HL-60/S4 (cell line): ENCODE measurements around the gene ATAT1.
"Not testable (repeated sequence)": the region's sequence is repeated elsewhere in the genome, so short reads cannot be mapped to it uniquely, and the experiment has no call there.

ENCODE experiments used
- in situ Hi-C: fragments of 300-500 bp; cut with MboI; formaldehyde crosslinking; loops from 2 replicates; pipeline ENCODE4 v1.14.3; 2022; ENCODE audit warnings: low sequenced_read_pairs

The ATAT1 gene

DNA sequence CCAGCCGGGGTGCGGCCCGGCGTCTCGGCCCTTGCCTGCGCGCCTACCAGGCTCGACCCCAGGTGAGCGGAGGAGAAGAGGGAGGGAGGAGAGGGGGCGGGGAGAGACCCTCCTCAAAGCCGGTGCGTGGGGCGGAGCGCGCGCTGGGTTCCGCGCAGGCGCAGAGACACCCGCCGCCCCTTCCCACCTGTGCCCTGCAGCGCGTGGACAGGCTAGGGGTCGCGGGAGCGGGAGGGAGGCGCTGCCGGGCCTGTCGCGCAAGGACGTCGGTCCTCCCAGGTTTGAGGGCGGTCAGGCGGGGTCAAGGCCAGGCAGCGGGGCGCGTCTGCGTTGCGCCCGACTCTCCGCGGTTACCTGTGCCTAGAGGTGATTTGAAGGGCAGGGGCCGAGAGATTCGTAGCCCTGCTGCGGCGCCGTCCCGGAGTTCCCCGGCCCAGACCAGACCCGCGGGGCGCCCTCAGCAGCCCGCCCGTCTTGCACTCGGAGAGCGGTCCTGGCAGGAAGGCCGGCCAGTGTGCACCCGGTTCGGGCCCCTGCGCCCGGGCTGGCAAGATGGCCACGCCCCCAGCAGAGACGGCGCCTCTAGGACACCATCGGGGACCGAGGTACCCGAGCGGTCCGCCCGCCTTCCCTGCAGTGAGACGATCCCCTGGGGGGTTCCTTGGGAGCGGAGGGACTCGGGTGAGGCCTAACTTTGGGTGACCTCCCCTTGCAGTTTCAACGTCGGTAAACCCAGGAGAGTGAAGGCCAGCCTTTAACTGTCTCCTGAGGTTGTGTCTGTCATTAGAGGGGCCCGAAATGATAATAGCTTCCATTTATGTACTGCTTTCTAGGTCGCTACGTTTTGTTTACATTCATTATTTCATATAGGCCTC lies 20.8 kb downstream of the ATAT1 start:
- in situ Hi-C loops = no loop called here

DNA sequence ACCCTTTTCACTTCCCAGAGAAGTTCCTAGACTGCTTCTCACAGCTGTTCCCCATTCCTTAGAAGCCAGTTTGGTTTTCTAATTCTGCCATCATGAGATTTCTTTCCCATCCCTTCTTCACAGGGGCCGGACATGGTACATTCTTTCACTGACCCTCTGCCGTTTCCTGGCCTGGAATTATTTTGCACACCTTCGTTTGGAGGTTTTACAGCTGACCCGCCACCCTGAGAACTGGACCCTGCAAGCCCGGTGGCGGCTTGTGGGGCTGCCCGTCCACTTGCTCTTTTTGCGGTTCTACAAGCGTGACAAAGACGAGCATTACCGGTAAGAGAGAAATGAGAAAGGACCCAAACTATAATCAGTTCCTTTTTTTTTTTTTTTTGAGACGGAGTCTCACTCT lies 24.5 kb downstream of the ATAT1 start:
- in situ Hi-C loops = no loop called here

DNA sequence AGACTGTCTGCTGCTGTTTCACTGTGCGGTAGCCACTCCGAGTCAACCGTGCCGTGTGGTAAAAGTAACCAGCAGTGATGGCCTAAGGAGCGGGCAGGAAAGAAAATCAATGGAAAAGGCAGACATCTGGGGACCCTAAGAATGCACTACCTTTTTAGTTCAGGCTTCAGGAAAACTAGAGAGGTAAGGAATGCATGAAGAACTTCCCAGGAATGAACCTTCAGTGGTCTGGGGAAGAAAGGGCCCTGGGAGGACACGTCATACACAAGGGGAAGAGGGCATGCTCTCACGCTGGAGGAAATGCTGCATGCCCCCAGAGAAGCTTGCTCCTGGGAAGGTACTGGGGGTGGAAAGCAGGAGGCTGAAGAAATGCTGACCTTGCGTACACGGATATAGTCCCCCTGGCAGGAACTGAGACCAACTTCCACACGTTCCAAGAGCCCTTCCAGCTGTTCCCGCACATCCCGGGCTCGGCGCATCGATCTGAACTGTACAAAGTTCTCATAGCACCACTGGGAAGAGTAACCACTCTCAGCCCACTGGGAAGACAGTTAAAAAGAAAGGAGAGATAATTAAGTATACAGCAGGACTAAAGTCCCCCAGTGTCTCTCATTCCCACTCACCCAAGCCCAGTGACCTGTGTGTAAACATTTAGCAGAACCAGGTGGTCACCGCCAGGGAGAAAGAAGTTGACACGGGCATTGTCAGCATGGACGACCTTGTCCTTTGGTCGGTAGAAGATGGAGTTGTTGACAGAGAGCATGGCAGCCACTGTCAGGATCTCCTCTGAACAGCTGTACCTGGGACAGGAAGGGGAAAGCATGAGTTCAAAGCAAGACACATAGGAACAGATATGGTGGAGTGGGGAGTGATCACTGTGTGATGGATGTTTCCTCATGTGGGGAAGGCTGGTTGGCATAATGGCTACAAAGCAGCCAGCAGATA lies 28.4 kb downstream of the ATAT1 start:
- in situ Hi-C loops = no loop called here

DNA sequence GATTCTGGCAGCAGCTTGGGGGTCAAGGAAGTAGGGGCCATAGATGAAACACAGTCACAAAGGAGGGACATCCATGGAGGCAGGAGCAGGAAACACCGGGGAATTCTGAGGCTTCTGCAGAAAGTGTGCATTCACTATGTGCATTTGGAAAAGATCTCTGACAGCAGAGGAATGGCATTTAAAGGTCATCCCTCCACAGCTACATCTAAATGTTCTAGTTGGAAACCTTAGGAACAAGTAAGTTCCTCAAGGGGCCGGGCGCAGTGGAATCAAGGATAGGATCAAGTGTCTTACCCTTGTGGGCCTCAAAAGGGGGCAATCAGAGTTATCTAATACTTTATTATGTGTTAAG lies 29.0 kb downstream of the ATAT1 start:
- in situ Hi-C loops = no loop called here

DNA sequence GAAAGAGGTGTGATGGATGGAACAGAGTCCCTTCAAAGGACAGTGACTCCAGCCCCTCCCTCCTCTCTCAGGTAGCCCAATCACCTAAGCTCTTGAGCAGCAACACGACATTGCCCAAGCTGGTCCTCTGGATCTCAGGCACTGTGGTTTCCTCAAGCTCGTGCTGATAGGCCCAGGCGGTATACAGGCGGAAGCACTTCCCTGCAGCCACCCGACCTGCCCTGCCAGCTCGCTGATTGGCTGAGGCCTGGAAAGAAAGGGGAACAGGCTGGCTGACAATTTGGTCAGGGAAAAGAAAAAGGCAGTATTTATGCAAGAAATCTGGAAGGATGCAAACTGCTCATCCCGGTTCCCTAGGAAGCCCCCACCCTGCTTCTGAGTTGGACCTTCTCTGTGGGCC lies 29.8 kb downstream of the ATAT1 start:
- in situ Hi-C loops = no loop called here

DNA sequence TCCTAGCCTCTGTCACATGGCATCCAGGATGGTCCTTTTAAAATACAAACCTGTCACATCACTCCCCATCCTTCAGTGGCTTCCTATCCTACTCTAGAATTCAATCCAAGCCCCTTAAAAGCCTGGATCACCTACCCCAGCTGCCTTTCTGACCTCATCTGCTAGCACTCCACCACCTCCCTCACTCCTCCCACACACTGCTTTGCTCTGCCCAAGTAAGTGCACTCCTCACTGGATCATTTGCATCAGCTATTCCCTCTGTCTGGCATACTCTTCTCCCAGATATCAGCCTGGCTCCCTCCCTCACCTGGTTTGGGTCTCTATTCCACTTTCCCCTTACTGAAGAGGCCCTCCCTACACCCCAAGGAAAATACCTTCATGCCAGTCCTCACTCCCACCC lies 30.8 kb downstream of the ATAT1 start:
- in situ Hi-C loops = no loop called here

DNA sequence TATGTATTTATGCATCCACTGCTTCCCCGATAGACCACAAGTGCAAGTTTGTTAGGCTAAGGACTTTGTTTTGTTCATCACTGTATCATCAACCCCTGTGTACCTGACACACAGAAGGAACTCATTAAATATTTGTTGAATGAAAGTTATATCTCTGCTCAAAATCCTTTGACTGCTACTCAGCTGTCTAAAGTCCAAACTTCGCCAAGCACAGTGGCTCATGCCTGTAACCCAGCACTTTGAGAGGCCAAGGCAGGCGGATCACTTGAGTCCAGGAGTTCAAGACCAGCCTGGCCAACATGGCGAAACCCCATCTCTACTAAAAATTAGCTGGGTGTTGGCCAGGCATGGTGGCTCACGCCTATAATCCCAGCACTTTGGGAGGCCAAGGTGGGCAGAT lies 31.2 kb downstream of the ATAT1 start:
- in situ Hi-C loops = not testable (repeated sequence)

DNA sequence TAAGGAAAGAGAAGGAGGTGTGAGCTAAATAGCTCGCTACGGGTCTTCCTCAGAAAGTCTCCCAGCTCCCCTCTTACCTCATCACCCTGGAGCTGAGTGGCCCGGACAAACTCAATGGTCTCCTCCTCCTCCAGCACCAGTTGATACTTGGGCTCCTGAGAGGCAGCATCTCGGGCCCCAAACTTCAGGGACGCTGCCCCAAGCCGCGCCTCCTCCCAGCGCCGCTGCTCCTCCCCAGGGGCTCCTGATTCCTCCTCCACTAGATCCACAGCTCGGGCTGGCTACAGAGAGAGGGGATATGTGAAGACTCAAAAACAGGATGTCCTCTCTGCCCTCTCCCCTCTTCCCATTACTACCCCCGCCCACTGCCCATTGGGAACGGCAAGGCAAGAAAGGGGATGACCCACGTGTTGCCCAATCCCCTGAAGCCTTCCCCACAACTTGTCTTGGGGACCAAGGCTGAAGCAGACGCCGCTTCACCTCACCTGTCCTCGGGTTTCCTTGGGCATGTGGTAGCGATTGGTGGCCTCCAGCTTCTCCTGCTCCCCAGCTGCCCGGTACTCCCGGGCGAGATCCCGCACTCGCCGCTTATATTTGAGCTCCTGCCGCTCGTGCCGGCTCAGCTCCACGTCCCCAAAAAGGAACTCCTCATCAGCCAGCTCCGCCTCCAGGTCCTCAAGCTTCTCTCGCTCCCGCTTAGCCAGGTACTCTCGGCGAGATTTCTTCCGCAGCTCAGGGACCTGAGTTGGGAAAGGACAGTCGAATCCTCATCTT lies 38.5 kb downstream of the ATAT1 start:
- in situ Hi-C loops = no loop called here

DNA sequence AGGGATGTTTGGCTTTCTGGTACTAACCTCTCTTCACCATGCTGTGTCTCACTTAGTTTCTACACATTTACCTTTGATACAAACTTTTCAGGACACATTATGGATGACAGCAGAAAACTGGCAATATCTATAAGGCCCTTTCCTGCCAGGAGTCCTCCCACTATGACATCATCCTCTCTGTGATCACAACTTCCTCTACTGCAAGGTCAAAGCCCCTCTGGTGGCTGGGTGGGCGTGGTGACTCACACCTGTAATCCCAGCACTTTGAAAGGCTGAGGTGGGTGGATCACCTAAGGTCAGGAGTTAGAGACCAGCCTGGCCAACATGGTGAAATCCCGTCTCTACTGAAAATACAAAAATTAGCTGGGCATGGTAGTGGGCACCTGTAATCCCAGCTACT lies 39.6 kb downstream of the ATAT1 start:
- in situ Hi-C loops = not testable (repeated sequence)

DNA sequence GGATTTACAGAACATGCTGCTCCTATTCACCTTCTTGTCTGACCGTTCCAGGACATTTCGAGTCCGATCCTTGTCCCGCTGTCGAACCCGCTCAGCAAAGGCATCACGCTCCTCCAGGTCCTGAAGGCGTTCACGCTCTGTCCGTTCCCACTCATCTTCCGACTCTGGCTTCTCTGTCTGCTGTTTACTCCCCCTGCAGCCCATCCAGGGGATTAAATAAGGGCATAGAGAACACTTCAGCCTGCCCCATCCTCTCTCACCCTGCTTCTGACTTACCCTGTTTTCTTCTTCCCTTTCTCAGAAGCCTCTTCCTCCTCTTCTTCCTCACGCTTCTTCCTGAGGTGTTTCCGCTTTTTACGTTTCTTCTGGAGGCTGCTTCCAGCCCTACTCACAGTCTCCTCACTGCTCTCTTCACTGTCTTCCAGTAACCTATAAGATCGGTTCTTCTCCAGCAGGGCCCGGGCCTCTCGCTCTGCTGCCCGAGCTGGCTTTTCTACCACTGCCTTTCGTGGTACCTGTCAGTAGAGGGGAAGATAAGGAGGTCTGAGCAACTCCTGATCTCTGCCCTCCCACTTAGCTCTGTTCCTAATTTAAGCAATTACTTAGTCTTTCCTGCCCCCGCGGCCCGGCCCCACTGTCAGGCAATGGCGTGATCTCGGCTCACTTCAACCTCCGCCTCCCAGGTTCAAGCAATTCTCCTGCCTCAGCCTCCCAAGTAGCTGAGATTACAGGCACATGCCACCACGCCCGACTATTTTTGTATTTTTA lies 44.3 kb downstream of the ATAT1 start:
- in situ Hi-C loops = loop anchor here (10.0 kb wide), 1 partner anchor 186 kb away; the partner anchor contains the start of gene HLA-E

DNA sequence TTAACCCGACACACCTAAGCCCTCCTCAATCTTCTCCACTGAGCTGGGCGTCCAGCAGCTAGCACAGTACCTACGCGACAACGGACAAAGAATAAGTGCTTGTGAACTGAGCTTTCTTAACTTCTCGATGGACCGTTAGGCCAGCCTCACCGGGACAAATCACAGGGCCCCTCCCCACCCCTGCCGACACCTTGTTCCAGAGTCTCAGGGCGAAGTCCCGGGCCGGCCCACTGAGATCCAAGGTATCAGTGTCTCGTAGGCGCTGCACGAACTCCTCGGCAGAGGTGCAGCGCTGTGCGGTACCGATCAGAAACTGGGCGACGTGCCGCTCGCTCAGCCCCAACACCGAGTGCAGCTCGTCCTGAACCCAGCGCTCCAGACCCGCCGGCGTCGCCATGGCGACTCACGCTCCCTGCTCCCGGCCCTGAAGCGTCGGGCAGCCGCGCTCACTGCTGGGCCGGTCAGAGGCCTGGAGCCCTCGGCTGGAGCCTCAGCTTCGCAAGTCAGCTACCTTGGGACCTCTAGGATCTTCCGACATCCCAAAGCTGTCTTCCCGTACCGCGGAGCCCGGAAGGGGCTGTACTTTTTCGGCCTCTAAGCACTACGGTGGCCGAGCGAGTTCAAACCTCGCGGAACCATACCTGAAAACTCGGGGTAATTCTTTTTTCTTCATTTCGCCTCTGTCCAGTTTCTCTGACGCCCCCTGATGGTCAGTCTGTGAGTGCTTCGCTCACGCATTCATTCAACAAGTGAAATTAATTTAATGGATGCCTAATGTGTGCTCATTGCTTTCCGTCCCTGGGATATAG lies 46.0 kb downstream of the ATAT1 start, which contains the start of gene DHX16:
Gene DHX16 (minus strand): TSS at position 562 of the 809 bp plus-strand sequence. CDS start 165 bp downstream, at position 397.
- in situ Hi-C loops = loop anchor here (10.0 kb wide), 1 partner anchor 188 kb away; the partner anchor contains the start of gene HLA-E

DNA sequence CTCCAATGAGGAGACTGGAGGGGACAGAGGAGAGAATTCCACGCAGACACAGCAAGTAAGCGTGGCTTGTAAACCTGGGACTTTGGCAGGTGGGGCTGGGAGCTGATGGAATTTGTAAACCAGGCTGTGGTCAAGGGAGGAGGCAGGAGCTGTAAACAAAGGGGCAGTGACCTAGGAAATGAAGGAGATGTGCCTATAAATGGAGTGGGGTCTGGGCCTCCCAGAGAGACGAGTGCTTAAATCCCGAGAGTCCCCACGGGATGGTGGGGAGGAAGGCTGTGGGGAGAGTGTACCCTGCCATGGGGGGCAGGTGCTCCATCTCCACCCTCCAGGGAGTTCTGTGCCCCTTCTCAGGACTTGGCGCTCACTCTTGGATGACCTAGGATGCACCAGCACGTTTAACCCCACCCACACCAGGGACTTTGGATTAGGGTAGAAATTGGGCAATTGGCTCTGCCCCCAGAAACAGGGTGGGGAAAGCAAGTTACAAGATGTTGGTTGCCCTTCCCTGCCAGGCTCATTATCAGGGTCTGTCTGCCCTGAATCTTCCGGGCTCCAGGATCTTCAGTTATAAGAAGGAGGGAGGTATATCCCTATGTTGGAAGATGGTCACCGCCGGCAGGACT lies 50.1 kb downstream of the ATAT1 start:
- in situ Hi-C loops = loop anchor here (10.0 kb wide), 1 partner anchor 192 kb away; the partner anchor contains the start of gene HLA-E

DNA sequence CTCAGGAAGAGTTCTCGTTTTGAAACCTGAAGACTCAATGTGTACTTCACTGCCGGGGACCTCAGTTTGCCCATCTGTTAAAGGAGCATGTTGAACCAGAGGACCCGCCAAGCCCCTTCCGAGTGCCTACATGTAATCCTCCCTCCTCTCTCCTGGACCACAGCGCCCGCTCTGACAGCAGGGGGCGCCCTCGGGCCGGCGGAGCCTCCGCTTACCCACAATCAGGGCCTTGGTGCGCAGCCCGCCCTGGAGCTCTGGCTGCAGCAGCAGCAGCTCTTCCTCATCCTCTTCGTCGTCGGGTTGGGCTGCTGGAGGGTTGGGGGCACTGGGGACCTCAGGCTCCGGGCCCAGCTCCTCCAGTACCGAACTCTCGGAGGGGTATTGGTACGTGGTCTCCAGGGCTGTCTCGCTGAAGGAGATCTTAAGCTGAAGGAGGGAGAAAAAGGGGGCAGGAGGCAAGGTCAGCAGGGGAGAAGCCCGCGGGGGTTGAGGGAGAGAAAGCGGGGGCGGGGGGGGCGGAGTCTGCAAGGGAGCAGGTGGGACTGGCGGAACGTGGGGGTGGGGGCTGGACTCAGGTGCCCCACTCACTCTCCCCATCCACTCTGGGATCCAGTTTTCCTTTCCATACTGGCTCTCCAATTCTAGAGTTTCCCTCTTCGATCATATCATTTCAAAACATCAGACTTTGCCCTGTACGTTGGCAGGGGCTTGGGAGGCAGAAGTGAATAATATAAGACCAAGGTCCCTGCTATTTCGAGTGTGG lies 52.5 kb downstream of the ATAT1 start:
- in situ Hi-C loops = loop anchor here (10.0 kb wide), 1 partner anchor 194 kb away; the partner anchor contains the start of gene HLA-E

DNA sequence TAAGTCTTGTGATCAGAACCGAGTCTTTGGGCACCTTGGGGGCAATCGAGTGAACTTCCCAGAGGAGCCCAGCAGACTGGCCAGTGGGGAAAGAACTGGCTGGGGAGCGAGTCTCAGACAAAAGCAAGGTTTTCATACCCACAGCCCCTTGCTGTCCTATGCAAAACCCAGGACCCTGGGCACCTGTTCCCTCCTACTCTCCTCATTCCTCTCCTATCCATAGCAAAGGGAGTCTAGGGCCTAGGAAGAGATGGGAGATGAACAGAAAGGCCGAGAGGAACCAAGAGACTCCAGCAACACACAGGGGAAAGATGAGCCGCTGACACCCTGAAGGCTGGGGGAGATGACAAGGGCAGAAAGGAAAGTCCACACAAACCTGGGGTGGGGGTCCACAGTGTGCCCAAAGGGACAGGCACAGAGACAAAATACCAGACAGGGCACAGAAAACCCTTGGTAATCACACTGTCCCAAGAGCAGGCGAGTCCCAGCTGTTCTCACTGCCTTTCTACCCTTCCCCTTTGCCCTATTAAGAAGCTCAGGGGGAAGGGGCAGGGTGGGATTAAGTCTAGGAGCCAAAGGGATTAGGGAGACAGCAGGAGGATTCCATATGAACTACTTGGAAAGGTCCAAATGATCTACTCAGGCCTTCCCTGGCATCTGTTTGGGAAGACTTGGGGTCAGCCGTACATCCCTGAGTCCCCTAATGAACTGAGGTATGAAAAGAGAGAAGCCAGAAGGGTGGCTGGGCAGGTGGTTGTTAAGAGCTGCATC lies 53.3 kb downstream of the ATAT1 start:
- in situ Hi-C loops = loop anchor here (5.0 to 10.0 kb wide), 2 partner anchors 37 to 195 kb away; partner anchors contain the start of genes HLA-E and MDC1

DNA sequence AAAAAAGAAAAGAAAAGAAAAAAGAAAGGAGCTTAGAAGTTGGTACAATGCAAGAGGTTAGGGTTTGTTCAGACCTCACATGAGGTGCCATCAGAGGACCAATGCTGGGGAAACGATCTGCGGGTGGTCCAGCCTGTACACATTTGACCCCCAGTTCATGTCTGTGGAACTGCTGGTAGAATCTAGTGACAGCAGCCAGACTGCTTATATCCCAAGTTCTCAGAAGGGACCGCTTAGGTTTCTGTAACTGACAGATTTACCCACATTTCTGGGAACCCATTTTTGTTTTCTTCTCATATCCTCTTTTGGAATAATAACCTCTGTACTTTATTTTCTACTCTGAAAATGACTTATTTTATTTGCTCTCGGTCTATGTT lies 55.1 kb downstream of the ATAT1 start:
- in situ Hi-C loops = loop anchor here (5.0 kb wide), 1 partner anchor 36 kb away; the partner anchor contains the start of gene MDC1

DNA sequence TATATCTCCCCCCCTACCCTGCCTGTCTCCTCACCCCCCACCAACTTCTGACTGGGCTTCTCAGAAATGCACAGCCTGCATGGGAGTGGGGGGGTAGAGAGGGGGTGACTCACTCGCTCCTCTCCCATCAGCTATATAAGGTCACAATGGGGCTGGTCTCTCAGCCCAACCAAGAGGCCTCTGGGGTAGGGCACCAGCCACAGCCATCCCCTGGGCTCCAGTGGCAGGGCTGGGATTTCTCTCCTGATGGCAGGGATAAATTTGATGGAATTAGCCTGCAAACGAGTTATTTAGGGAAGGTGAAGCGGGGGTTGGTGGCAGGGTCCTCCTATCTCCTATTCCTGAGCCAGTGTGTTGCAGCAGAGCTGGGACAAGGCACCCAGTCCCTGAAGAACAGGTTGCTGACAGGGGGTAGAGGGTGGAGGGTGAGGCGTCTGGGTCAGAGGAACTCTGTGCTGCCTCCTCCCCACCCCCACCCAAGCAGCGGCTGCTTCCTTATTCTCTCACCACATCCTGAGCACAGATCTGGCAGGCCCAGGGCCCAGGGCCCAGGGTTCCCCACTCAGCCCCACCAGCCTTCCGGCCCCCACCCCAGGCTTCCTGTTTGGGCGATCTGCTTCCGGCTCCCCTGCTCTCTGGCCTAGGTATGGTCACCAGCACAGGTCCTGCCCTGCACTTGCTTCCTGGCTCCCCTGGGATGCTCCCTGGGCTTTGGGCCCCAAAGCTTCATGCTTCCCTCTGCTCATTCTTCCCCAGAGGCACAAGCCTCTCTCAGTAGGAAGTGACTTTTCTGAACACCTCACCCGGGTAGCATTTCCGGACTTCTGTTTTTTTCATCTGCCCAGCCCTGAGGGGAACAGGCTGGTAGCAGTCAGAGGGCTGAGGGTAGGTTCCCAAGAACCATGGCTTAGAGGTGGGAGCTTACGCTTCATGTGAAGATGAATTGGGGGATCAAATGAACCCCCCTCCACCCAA lies 55.8 kb downstream of the ATAT1 start:
- in situ Hi-C loops = loop anchor here (5.0 kb wide), 1 partner anchor 35 kb away; the partner anchor contains the start of gene MDC1
